Endodermal cell (in vitro differentiated cells): ENCODE data around the gene MRPS22. TPM values are rescaled to one million over a fixed set of nuclear protein-coding genes. Genes with fewer than 3 reads are reported as not detected.

Experiments
- DNase-seq: peaks from one replicate; pipeline ENCODE4 v3.0.0-alpha.2; 2017
- H3K27ac ChIP-seq: 2 replicates; pipeline ENCODE4 v1.5.1; 2013; ENCODE audit warnings: mild to moderate bottlenecking, low read depth, low read length, moderate library complexity
- H3K27me3 ChIP-seq: 2 replicates; pipeline ENCODE4 v1.6.1; 2013; ENCODE audit warnings: mild to moderate bottlenecking, low read length, moderate library complexity; ENCODE audit not compliant: insufficient read depth, control insufficient read depth, poor library complexity, severe bottlenecking
- H3K36me3 ChIP-seq: 2 replicates; pipeline ENCODE4 v1.7.0; 2013; ENCODE audit warnings: mild to moderate bottlenecking, low read length, moderate library complexity; ENCODE audit not compliant: control insufficient read depth, insufficient read depth
- H3K4me1 ChIP-seq: one replicate; pipeline ENCODE4 v1.7.0; 2013; ENCODE audit warnings: low read length; ENCODE audit not compliant: control insufficient read depth, insufficient read depth
- H3K4me3 ChIP-seq: 2 replicates; pipeline ENCODE4 v1.5.1; 2013; ENCODE audit warnings: mild to moderate bottlenecking, low read length, moderate library complexity
- H3K9ac ChIP-seq: 2 replicates; pipeline ENCODE4 v1.6.1; 2013; ENCODE audit warnings: mild to moderate bottlenecking, low read length, moderate library complexity; ENCODE audit not compliant: poor library complexity, severe bottlenecking; ENCODE audit errors: extremely low read depth
- H3K9me3 ChIP-seq: 2 replicates; pipeline ENCODE4 v1.6.1; 2013; ENCODE audit warnings: mild to moderate bottlenecking, low read length, moderate library complexity; ENCODE audit not compliant: control insufficient read depth
- H3K27ac Mint-ChIP-seq: 2 replicates; pipeline ENCODE4 v1.8.0; 2020; ENCODE audit warnings: mixed read lengths
- H3K27me3 Mint-ChIP-seq: 2 replicates; pipeline ENCODE4 v1.8.0; 2021; ENCODE audit warnings: mild to moderate bottlenecking, mixed read lengths; ENCODE audit not compliant: insufficient read depth
- H3K36me3 Mint-ChIP-seq: 2 replicates; pipeline ENCODE4 v1.8.0; 2020; ENCODE audit warnings: low read depth, mixed read lengths
- H3K4me1 Mint-ChIP-seq: 2 replicates; pipeline ENCODE4 v1.8.0; 2020; ENCODE audit warnings: mixed read lengths
- H3K4me3 Mint-ChIP-seq: 2 replicates; pipeline ENCODE4 v1.8.0; 2020; ENCODE audit warnings: mild to moderate bottlenecking, moderate library complexity, mixed read lengths
- H3K9me3 Mint-ChIP-seq: 2 replicates; pipeline ENCODE4 v1.8.0; 2020; ENCODE audit warnings: mild to moderate bottlenecking, mixed read lengths
- CTCF ChIP-seq: fragments of 200-600 bp; sonication (generic); conservative IDR thresholded peaks from 2 replicates; pipeline ENCODE4 v1.5.0; 2021; ENCODE audit warnings: antibody characterized with exemption, mild to moderate bottlenecking
- WGBS, 2 experiments: methylation state at CpG; one replicate each; pipeline versions ENCODE4 v1.1.5 to v1.1.7; 2013; ENCODE audit warnings: missing lambda C conversion rate in 2 of 2, mixed read lengths in 1 of 2; ENCODE audit not compliant: insufficient coverage in 1 of 2, insufficient read length in 1 of 2; 5-methylcytosine and 5-hydroxymethylcytosine counted together
- total RNA-seq, 2 donors: library from RNA; stranded (reverse); fragmentation: NEBNext Ultra II Directional in 1 of 2; extraction: Animal tissue kit (Norgen Biotek cat#: 25700) in 1 of 2; gene quantifications; 2 replicates in 1 of 2; 3 replicates in 1 of 2; pipeline ENCODE4 v1.2.1, GENCODE V29; 2021

MRPS22 gene
- total RNA-seq, 2 donors from 2014 or later: 34.8 to 38.7 TPM

GRCh38 chr3:139358841-139359562, 15.2 kb downstream of the MRPS22 start:
- Histone ChIP-seq H3K27ac (peak overlapping the region; percentile 71), H3K4me1 (peaks cover 9% of the 10 kb centered on the region), H3K27me3 (no peaks in the 10 kb centered on the region), H3K9ac (no peak overlapping the region), H3K36me3 (peaks cover 98% of the 10 kb centered on the region), H3K4me3 (peak overlapping the region; percentile 9), H3K9me3 (no peaks in the 10 kb centered on the region)
- WGBS, 2 experiments: 44 to 78% methylated on average over 1 to 3 of the region's 3 CpGs
- no peak overlapping the region for H3K27ac Mint-ChIP-seq
- H3K4me1 Mint-ChIP-seq: peaks cover 20% of the 10 kb centered on the region
- peaks cover 78% of the 10 kb centered on the region for H3K36me3 Mint-ChIP-seq
- H3K4me3 Mint-ChIP-seq: no peak overlapping the region
- DNase-seq: no peak
- TF ChIP-seq CTCF: no peak
- H3K9me3 Mint-ChIP-seq: no peaks in the 10 kb centered on the region
- H3K27me3 Mint-ChIP-seq: no peaks in the 10 kb centered on the region

- H3K9me3 ChIP-seq: no peaks in the 10 kb centered on the region
- DNase-seq: no peak
- WGBS, 2 experiments: 100% methylated on average over 1 to 2 of the region's 2 CpGs
- no peak for TF ChIP-seq CTCF
- no peak overlapping the region for H3K27ac ChIP-seq
- no peak overlapping the region for H3K4me3 ChIP-seq
- H3K27me3 Mint-ChIP-seq: no peaks in the 10 kb centered on the region
- H3K9ac ChIP-seq: no peak overlapping the region
- peaks cover 9% of the 10 kb centered on the region for H3K4me1 ChIP-seq
- peaks cover 82% of the 10 kb centered on the region for H3K36me3 Mint-ChIP-seq
- no peak overlapping the region for H3K4me3 Mint-ChIP-seq
- H3K4me1 Mint-ChIP-seq: peaks cover 30% of the 10 kb centered on the region
- no peaks in the 10 kb centered on the region for H3K9me3 Mint-ChIP-seq
- peaks cover 100% of the 10 kb centered on the region for H3K36me3 ChIP-seq
- H3K27ac Mint-ChIP-seq: no peak overlapping the region
- H3K27me3 ChIP-seq: no peaks in the 10 kb centered on the region
Measured at GRCh38 chr3:139361276-139361675, 17.5 kb downstream of the MRPS22 start.

- H3K4me3 ChIP-seq: no peak overlapping the region
- no peaks in the 10 kb centered on the region for H3K27me3 Mint-ChIP-seq
- peaks cover 100% of the 10 kb centered on the region for H3K36me3 ChIP-seq
- H3K27me3 ChIP-seq: no peaks in the 10 kb centered on the region
- H3K9ac ChIP-seq: no peak overlapping the region
- peaks cover 20% of the 10 kb centered on the region for H3K4me1 Mint-ChIP-seq
- TF ChIP-seq CTCF: no peak
- no peak overlapping the region for H3K27ac Mint-ChIP-seq
- H3K27ac ChIP-seq: no peak overlapping the region
- peaks cover 5% of the 10 kb centered on the region for H3K4me1 ChIP-seq
- no peaks in the 10 kb centered on the region for H3K9me3 ChIP-seq
- 100% methylated on average over 1 of the region's 1 CpG; no CpG with 5 or more reads in 1 of the 2 experiments for WGBS, 2 experiments
- DNase-seq: no peak
- H3K36me3 Mint-ChIP-seq: peaks cover 80% of the 10 kb centered on the region
- no peaks in the 10 kb centered on the region for H3K9me3 Mint-ChIP-seq
- H3K4me3 Mint-ChIP-seq: no peak overlapping the region
Measured at GRCh38 chr3:139364549-139364948, 20.7 kb downstream of the MRPS22 start.
